ENCODE measurements around the gene PTPRN2. TPM values are rescaled to one million over a fixed set of nuclear protein-coding genes. Genes with fewer than 3 reads are reported as not detected.

PTPRN2 gene
- total RNA-seq, 2 experiments from 2014 or later, result 0.70 TPM; not detected in 1

DNA sequence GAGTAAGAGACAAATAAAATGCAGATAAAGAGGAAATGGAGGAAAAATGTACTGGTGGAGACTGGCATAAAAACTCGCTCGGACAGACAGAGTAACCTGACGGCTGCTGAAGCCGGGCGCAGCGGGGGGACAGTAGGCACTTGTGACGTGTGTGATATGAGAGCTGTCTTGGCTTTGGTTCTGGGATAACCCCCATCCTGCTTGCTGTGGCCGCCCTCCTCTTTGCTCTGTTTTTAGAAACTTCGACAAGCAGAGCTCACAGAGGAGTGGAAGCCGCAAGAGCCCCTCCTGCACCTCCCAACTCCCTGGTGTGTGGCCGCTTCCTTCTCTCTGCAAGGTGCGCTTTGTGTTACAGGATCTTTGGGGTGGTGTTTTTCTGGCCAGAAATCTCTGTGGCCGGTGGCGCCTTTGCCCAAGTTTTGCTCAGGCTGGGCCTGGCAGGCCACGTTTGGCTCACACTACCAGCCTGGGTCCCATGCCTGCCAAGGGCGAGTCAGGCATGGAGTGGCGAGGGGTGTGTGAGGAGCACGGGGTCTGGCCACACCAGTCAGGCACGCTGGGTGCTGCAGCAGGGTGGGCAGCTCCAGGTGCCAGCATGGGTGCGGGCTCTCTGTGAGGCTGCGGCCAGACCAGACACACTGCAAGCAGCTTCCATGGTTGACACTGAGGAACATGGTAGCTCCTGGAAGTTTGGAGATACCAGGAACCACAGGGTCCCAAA is 982.8 kb downstream of the PTPRN2 start:
- no peak overlapping the region for H3K4me3 ChIP-seq (ENCODE audit: low read depth, low read length, poor library complexity, severe bottlenecking)
- no peaks in the 10 kb centered on the region for H4K20me1 ChIP-seq (ENCODE audit: insufficient read depth, low read length)
- no peaks in the 10 kb centered on the region for H3K4me1 ChIP-seq (ENCODE audit: insufficient read depth, low read length, poor library complexity, severe bottlenecking)
- no peaks in the 10 kb centered on the region for H3K79me2 ChIP-seq (ENCODE audit: insufficient read depth, low read depth, low read length)
- POLR2A ChIA-PET, result no interaction called here
- CTCF ChIA-PET (ENCODE audit: unreplicated experiment), result no interaction called here
- H3K9me3 ChIP-seq (ENCODE audit: low read length), result no peaks in the 10 kb centered on the region
- intact Hi-C loops (cut with micrococcal nuclease; ENCODE audit: unreplicated experiment), result no loop called here
- no peak for DNase-seq (ENCODE audit: low spot score)
- no TSS peak for BruUV-seq (replicated peaks)
- H3K4me2 ChIP-seq (ENCODE audit: low read length), result no peak overlapping the region
- no peaks in the 10 kb centered on the region for H3K9me2 ChIP-seq (ENCODE audit: insufficient read depth, low read length)
- no peak for TF ChIP-seq CTCF (conservative IDR thresholded peaks at IDR 0.05; ENCODE audit: low read length)
- no peak for TF ChIP-seq EZH2phosphoT487 (IDR thresholded peaks at IDR 0.05; ENCODE audit: borderline replicate concordance, low read depth, low read length)
- H3K27ac ChIP-seq (ENCODE audit: low read depth, low read length, poor library complexity, severe bottlenecking), result no peak overlapping the region
- H3K36me3 ChIP-seq (ENCODE audit: insufficient read depth, low read length), result no peaks in the 10 kb centered on the region
- no peak overlapping the region for H2AFZ ChIP-seq (ENCODE audit: low read length)

DNA sequence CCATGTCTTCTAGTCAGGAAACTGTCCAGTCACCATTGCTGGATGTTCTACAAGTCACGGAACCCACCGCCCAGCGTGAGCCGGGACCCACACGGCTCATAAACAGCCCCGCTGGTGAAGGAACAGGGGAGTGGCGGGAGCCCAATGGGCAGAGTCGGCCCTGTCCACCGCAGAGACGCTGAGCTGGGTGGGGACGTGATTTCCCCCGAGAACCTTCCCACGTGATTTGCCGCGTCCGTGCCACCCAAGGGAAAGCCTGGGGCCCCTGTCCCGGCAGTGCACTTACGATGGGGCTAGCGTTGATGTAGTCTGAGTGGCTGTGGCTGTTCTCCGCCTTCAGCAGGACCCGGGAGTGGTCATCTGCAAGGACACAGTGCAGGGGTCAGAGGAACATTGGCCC is 983.9 kb downstream of the PTPRN2 start:
- Histone ChIP-seq H3K9me2 (ENCODE audit: insufficient read depth, low read length) (no peaks in the 10 kb centered on the region), H3K4me3 (ENCODE audit: low read depth, low read length, poor library complexity, severe bottlenecking) (no peak overlapping the region), H3K27ac (ENCODE audit: low read depth, low read length, poor library complexity, severe bottlenecking) (no peak overlapping the region), H3K9me3 (ENCODE audit: low read length) (no peaks in the 10 kb centered on the region), H3K4me2 (ENCODE audit: low read length) (no peak overlapping the region), H3K36me3 (ENCODE audit: insufficient read depth, low read length) (no peaks in the 10 kb centered on the region), H2AFZ (ENCODE audit: low read length) (no peak overlapping the region), H3K4me1 (ENCODE audit: insufficient read depth, low read length, poor library complexity, severe bottlenecking) (no peaks in the 10 kb centered on the region), H4K20me1 (ENCODE audit: insufficient read depth, low read length) (no peaks in the 10 kb centered on the region), H3K79me2 (ENCODE audit: insufficient read depth, low read depth, low read length) (no peaks in the 10 kb centered on the region)
- TF ChIP-seq EZH2phosphoT487 (IDR thresholded peaks at IDR 0.05; ENCODE audit: borderline replicate concordance, low read depth, low read length) (no peak), CTCF (conservative IDR thresholded peaks at IDR 0.05; ENCODE audit: low read length) (no peak)
- DNase-seq (ENCODE audit: low spot score), result no peak
- ChIA-PET CTCF (ENCODE audit: unreplicated experiment) (no interaction called here), POLR2A (no interaction called here)
- intact Hi-C loops (cut with micrococcal nuclease; ENCODE audit: unreplicated experiment), result no loop called here
- no TSS peak for BruUV-seq (replicated peaks)

DNA sequence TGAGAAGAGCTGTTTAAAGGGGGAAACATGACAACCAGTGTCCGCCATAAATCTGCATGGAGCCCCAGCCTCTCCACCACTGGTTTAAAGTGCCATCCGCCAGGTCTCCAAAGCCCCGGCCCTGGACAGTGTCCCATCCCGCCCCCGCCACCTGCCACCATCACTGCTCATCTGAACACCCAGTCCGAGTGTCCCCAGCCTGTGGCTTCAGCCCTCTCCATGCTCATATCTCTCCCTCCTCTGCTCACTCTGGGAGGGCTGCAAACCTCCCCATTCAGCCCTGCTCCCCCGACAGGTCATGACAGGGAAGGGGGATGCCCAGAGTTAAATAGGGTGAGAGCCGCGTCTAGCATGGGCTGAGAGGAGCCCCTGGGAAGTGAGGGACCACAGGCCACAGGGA is 984.6 kb downstream of the PTPRN2 start:
- ChIA-PET POLR2A (no interaction called here), CTCF (ENCODE audit: unreplicated experiment) (interaction anchor here (0.5 kb wide), 1 partner anchor 401 kb away, joined by 4 read pairs; no protein-coding TSS in a partner anchor)
- H4K20me1 ChIP-seq (ENCODE audit: insufficient read depth, low read length), result no peaks in the 10 kb centered on the region
- intact Hi-C loops (cut with micrococcal nuclease; ENCODE audit: unreplicated experiment), result no loop called here
- H3K27ac ChIP-seq (ENCODE audit: low read depth, low read length, poor library complexity, severe bottlenecking), result no peak overlapping the region
- no peak overlapping the region for H3K4me2 ChIP-seq (ENCODE audit: low read length)
- no peaks in the 10 kb centered on the region for H3K79me2 ChIP-seq (ENCODE audit: insufficient read depth, low read depth, low read length)
- no peaks in the 10 kb centered on the region for H3K4me1 ChIP-seq (ENCODE audit: insufficient read depth, low read length, poor library complexity, severe bottlenecking)
- no peak overlapping the region for H3K4me3 ChIP-seq (ENCODE audit: low read depth, low read length, poor library complexity, severe bottlenecking)
- BruUV-seq (replicated peaks), result no TSS peak
- H3K9me3 ChIP-seq (ENCODE audit: low read length), result no peaks in the 10 kb centered on the region
- H3K36me3 ChIP-seq (ENCODE audit: insufficient read depth, low read length), result no peaks in the 10 kb centered on the region
- H3K9me2 ChIP-seq (ENCODE audit: insufficient read depth, low read length), result no peaks in the 10 kb centered on the region
- TF ChIP-seq CTCF (conservative IDR thresholded peaks at IDR 0.05; ENCODE audit: low read length) (no peak), EZH2phosphoT487 (IDR thresholded peaks at IDR 0.05; ENCODE audit: borderline replicate concordance, low read depth, low read length) (no peak)
- H2AFZ ChIP-seq (ENCODE audit: low read length), result no peak overlapping the region
- no peak for DNase-seq (ENCODE audit: low spot score)

All from OCI-LY7 (cell line).